Mononuclear cell (primary cell): Measurements from ENCODE around the gene PTRHD1. TPM values are rescaled to one million over a fixed set of nuclear protein-coding genes. Genes with fewer than 3 reads are reported as not detected.
"Not testable (repeated sequence)": the region's sequence is repeated elsewhere in the genome, so short reads cannot be mapped to it uniquely, and the experiment has no call there.

Source experiments
- H3K27me3 ChIP-seq: 2 replicates; pipeline ENCODE4 v1.6.0; 2011; ENCODE audit warnings: low read length, control low read depth; ENCODE audit not compliant: insufficient read depth
- H3K4me1 ChIP-seq: 2 replicates; pipeline ENCODE4 v1.5.1; 2011; ENCODE audit warnings: mild to moderate bottlenecking, low read length, control low read depth; ENCODE audit not compliant: insufficient read depth
- H3K4me3 ChIP-seq: 2 replicates; pipeline ENCODE4 v1.5.1; 2011; ENCODE audit warnings: mild to moderate bottlenecking, low read length, moderate library complexity
- H3K9me3 ChIP-seq: 2 replicates; pipeline ENCODE4 v1.5.1; 2011; ENCODE audit warnings: low read depth, mild to moderate bottlenecking, control low read depth, low read length
- total RNA-seq: library from RNA; depleted of rRNA; stranded (reverse); fragments of >200 nt; gene quantifications from one replicate; pipeline ENCODE4 v1.2.3, GENCODE V29; 2012

The PTRHD1 gene, protein sequence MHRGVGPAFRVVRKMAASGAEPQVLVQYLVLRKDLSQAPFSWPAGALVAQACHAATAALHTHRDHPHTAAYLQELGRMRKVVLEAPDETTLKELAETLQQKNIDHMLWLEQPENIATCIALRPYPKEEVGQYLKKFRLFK
- 25.3 TPM for total RNA-seq

DNA sequence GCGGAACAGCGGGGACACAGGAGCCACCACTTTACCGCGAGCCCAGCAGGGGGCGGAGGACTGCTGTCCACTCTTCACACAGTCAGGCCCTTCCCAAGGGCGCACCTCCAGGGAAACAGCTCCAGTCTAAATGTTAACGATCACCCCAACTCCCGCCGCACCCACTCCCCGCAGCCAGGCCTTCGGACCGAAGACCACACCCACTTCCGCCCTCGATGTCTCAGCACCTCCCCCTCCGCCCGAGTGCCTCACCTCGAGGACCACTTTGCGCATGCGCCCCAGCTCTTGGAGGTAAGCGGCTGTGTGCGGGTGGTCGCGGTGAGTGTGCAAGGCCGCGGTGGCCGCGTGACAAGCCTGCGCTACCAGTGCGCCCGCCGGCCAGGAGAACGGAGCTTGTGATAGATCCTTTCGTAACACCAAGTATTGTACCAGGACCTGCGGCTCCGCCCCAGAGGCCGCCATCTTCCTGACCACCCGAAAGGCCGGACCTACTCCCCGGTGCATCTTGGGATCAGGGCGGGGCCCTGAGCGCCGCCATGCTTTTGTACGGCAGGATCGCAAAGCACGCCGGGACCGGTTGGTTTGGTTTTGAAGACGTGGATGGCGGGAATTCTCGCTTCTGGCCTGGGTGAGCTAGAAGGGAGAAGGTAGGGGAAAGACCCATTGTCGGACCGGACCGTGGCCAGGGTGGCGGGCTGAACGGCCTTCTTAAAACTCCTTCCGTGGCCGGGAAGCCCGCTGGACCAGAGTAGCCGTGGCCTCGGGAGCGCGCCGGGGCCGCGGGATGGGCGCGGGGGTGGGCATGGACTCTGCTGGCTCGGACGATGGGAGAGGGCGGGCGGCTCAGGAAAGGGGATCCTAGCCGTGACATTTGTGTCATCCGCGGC lies at the start of gene PTRHD1, which contains the start of gene CENPO:
TSS of gene PTRHD1 (minus strand) at position 518 of the 887 bp plus-strand sequence. CDS start at position 504, 14 bp downstream.
TSS of gene CENPO (plus strand) at position 552 of the 887 bp plus-strand sequence. CDS start 495 bp downstream, outside the sequence.
- no peaks in the 10 kb centered on the region for H3K9me3 ChIP-seq
- no peaks in the 10 kb centered on the region for H3K27me3 ChIP-seq
- H3K4me3 ChIP-seq, result peak within 1 kb of the TSS; percentile 94
- peaks cover 17% of the 10 kb centered on the region for H3K4me1 ChIP-seq

DNA sequence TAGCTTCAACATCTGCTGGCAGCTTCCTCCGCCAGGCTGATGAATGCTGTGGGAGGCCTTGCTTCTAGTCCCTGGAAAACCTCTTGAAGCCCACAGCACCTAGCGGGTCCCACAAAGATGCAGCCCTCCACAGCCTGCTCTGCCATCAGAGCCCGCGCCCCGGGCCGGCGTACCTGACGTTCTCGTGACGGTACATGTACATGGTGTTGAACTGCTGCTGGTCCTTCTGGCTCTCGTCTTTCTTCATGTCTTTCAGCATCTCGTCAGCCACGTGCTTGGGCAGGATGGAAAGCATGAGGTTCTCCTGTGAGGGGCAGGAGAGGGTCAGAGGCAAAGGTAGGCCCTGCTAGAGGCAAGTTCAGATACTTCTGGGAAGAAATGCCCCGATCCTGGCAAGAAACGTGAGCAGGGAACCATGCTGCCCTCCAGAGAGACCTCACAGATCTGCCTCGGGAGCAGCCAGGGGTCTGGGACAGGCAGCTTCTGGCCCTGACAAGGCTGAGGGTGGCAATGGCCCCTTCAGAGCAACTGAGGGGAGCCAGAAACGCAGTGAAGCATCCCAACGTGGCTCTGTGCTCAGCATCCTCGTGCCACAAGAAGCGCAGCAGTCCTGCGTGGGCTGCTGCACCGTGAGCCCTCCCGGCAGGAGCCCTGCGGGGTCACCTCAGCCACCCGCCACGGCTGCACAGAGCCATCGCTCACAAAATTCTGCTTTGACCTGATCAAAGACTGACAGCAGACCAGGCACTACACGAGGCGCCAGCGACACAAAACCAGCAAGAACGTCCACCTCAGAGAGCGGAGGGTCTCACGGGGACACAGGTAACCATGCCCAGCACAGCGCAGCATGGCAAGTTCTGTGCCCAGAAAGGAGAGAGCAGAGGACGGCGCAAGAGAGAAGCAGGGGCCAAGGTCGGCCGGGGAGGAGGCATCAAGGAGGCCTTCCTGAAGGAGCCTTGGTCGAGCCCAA lies 49.2 kb upstream of the PTRHD1 start:
- Histone ChIP-seq H3K4me1 (no peaks in the 10 kb centered on the region), H3K4me3 (no peak overlapping the region), H3K27me3 (no peaks in the 10 kb centered on the region), H3K9me3 (no peaks in the 10 kb centered on the region)

DNA sequence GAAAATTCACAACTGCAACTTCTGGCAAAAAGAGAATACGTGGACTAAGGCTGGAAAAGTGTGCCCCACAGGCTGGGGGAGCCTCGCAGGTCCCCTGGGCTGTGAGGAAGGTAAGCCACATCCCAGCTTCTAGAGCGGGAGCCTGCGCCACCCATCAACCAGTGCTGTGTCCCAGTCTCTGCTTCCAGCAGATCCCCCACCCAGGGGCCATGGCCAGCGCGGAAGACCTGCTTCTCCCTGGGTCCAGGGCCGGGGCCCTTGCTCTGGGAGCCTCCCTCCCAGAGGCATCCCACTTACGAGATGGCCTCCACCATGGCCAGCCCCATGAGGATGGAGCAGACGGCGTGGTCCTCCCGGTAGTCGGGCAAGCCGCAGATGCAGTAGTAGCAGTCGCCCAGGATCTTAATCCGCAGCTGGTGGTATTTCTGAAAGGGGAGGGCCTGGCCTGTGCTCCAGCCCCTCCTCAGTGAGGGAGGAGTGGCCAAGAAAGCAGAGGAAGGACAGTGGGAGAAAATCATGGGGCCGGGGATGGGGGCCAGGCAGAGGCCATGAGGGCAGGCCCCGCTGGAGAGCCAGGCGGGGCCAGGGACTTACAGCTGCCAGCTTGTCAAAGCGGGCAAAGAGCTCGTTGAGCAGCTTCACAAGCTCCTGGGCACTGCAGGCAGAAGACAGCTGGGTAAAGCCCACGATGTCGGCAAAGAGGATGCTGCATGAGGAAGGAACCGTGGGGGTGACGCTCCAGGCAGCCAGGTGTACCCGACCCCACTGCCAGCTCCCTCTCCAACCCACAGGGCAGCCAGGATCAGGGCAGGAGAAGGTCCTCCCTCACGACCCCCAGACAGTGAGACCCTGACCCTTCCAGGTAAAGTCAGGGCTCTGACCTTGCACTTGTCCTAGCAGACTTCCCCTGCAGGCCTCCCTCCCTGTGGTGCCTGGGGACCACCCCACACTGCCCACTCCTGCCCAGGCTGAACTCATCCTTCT lies 48.1 kb upstream of the PTRHD1 start:
- H3K4me3 ChIP-seq, result no peak overlapping the region
- no peaks in the 10 kb centered on the region for H3K27me3 ChIP-seq
- H3K4me1 ChIP-seq, result no peaks in the 10 kb centered on the region
- no peaks in the 10 kb centered on the region for H3K9me3 ChIP-seq

DNA sequence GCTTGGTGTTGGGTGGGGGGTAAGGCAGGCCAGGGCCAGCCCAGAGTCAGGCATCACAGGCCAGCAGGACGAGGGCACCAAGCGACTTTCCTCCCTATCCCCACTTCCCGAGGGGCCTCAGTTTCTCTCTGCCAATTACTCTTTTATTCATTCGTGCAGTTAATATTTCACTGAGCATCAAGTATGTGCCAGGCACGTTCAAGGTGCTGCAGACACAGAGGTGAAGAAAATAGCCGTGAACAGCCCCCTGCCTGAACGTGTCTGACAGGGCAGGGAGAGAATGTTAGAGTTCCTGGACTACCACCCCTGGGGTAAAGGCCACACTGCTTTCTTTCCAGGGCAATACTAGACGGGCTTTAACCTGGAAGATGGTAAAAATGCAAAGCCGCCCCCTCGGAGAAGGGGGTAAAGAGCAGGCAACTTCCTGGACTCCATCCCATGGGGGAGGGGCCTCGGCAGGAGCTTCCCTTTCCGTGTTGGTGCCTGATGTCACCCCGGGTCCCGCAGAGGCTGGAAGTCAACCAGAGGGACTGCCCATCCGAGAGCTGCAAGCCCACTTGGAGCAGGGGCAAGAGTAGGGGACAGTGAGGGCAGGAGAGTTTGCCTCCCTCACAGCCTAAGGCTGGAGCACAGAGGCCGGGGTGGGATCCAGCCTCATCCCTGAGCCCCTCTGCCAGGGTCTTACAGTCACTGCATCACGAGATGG lies 47.1 kb upstream of the PTRHD1 start:
- no peaks in the 10 kb centered on the region for H3K4me1 ChIP-seq
- no peak overlapping the region for H3K4me3 ChIP-seq
- no peaks in the 10 kb centered on the region for H3K27me3 ChIP-seq
- H3K9me3 ChIP-seq, result no peaks in the 10 kb centered on the region

DNA sequence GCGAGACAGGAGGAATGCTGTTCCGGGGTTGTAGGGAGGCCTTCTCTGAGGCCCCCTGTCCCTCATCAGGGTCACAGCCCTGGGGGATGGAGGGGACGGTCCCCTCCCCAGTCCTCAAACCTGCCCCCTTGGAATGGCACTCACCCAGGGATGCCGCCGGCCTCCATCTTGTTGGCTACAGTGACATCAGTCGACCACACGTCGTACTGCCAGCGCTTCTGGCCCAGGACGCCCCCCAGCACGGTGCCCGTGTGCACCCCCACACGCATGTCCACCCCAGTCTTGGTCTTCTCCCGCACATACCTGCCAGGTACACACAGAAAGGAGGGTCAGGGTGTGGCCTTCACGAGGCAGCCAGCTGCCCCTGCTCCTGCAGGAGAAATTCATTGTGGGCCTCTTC lies 46.5 kb upstream of the PTRHD1 start:
- Histone ChIP-seq H3K4me3 (no peak overlapping the region), H3K9me3 (no peaks in the 10 kb centered on the region), H3K4me1 (no peaks in the 10 kb centered on the region), H3K27me3 (no peaks in the 10 kb centered on the region)

DNA sequence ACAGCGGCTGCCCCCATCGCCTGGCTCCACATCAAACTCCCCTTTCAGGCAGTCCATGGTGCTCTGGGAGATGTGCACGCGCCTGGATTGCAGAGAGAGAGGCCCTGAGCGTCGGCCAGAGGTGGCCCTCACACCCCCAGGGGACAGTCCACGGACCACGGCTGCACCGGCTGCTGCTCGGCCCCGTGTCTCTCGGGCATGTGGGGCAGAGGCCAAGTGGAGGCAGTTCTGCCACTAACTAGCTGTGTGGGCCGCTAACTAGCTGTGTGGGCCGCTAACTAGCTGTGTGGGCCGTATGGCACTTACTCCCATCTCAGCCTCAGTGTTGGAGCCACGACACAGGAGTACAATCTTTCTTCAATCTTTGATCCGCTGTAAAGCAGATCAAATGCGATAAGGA lies 45.4 kb upstream of the PTRHD1 start:
- no peak overlapping the region for H3K4me3 ChIP-seq
- no peaks in the 10 kb centered on the region for H3K27me3 ChIP-seq
- no peaks in the 10 kb centered on the region for H3K9me3 ChIP-seq
- H3K4me1 ChIP-seq, result no peaks in the 10 kb centered on the region

DNA sequence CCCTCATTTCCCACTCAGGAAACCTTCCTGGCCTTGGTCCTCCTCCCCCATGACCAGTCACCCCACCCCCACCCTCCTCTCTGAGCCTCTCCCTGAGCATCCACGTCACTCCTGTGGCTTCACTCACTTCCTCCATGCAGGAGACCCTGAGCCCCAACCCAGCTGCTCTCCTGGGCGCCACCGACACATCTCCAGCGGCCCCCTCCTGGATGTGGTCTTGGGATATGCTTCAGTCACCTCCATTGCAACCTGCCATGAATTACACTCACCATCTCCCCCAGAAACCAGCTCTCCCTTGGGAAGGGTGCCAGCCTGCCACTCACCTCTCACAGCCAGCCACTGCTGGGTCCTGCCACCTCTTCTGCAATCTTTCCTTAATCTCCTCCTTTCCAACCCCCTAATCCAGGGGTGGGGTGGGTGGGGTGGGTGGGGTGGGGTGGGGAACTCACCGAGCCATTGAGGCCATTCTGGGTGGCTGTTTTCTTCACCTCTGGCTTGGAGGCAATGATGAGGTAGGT lies 44.9 kb upstream of the PTRHD1 start:
- Histone ChIP-seq H3K4me3 (no peak overlapping the region), H3K27me3 (no peaks in the 10 kb centered on the region), H3K9me3 (no peaks in the 10 kb centered on the region), H3K4me1 (no peaks in the 10 kb centered on the region)

DNA sequence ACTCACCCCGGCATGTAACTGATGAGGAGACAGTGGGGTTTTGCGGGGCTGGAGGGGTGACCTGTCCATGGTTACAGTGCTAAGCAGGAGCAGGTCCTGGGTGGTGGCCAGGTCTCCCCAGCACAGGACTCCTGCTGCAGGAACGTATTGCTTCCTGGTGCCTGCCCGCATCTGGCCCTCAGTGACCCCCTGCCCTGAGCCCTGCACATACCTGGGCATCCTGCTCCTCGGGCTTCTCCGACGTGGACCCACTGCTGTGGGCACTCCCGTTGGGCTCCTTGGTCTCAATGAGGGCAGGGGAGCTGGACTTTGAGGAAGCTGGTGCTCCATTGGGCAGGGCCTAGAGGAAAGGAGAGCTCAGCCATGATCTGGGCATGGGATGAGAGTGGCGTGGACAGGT lies 43.5 kb upstream of the PTRHD1 start:
- no peak overlapping the region for H3K4me3 ChIP-seq
- H3K27me3 ChIP-seq, result no peaks in the 10 kb centered on the region
- H3K9me3 ChIP-seq, result no peaks in the 10 kb centered on the region
- no peaks in the 10 kb centered on the region for H3K4me1 ChIP-seq

DNA sequence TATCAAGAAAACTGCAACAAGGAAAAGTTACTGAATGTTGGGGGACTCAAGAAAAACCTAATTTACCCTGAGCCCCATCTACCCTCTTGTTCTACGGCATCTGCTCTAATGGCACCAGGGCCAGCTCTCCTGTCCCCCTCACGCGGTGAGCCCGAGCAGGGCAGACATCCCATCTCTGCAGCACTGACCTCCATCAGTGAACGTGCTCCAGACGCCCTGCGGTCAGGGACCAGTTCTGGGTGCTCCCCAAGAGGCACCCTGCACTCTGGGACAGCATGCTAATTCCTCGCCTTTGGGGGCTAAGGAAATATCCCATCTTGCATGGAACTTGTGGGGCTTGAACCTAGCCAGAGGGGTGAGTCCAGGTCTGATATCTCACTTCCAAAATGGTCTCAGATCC lies 43.0 kb upstream of the PTRHD1 start:
- Histone ChIP-seq H3K4me1 (no peaks in the 10 kb centered on the region), H3K4me3 (no peak overlapping the region), H3K27me3 (no peaks in the 10 kb centered on the region), H3K9me3 (no peaks in the 10 kb centered on the region)

DNA sequence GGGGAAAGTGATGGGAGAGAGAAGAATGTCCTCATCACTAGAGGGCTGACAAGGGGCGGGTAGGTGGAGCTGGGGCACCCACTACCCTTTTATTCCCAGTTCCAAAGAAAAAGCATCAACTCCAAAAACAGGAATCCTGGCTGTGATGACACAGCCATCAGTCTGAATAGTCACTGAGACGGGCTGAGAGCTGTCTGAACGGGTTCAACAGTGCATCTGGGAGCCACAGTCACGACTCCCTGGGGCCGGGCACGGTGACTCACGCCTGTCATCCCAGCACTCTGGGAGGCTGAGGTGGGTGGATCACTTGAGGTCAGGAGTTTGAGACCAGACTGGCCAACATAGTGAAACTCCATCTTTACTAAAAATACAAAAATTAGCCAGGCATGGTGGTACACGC lies 42.2 kb upstream of the PTRHD1 start:
- H3K9me3 ChIP-seq, H3K4me1 ChIP-seq, H3K27me3 ChIP-seq, H3K4me3 ChIP-seq: not testable (repeated sequence)

DNA sequence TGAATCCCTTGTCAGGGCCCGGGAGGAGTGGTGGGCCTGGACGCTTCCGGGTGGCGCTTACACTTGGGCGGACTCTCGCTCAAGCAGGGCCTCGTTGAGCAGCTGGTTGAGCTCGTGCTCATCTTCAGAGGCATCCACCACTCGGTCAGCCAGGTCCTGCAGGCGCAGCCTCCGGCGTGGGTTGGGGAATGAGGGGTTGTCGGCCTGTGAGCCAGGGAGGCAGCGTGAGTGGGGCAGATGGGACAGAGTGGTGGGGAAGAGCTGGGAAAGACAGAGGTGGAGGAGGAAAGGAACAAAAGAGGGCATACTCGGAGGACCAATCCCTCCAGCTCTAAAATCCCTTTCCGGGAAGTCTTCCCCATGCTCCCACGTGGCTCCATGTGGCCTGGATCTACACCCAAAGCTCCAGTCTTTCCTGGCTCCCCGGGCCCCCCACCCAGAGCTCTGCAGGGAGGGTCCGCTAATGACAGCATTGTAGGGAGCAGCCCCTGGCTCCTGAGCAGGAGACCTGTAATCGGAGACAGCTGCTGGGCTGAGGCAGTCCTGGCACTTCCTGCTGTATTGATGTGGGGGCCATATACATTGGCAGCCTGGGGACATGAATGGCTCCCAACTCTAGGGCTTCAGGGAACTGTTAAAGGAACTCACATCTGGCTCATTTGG lies 41.7 kb upstream of the PTRHD1 start:
- Histone ChIP-seq H3K4me1 (no peaks in the 10 kb centered on the region), H3K27me3 (no peaks in the 10 kb centered on the region), H3K9me3 (no peaks in the 10 kb centered on the region), H3K4me3 (no peak overlapping the region)

DNA sequence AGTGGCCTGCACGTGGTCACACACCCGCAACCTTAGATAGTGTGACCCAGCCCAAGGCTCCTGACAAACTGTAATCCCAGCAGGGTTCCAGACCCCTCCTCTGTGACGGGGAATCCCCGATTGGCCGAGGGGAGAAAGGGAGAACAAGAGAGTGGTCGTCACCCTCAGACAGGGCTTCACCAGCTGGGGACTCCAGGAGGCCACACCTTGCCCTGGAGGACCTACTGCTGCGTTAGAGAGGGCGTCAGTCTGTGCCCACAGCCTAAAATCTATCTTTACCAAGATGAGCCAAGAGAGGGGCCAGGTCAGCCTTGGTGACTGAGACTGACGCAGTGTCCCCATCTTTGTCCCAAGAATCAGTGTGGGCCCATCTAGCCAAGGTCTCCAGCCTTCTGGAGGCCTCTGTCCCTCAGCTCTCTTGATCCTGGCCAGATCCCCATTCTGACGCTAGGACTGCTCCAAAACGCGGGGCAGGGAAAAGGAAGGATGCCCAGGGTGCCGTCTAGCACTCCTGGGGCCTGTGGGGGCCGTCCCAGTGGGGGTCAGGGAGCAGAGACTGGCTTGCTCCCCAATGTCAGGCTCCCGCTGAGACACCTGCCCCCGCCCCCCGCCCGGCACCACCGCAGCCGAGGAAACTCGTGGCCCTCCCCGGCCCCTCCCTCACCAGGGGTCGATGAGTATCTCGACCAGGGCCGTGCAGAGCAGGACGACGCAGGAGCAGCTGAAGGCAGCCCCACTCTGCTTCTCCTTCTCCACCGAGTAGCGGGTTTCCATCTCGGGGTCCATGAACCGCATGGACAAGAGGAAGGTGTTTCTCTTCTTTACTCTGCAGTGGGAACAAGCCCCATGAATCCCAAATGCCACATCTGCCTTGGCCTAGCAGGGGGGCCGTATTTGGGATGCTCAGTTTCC lies 40.9 kb upstream of the PTRHD1 start:
- Histone ChIP-seq H3K4me3 (no peak overlapping the region), H3K4me1 (no peaks in the 10 kb centered on the region), H3K9me3 (no peaks in the 10 kb centered on the region), H3K27me3 (no peaks in the 10 kb centered on the region)
